RKO (cell line): Measurements from ENCODE around the gene FTL.
A peak's percentile ranks its signal among the peaks of the same experiment; 100 is the strongest.

Experiments
- DNase-seq: peaks from one replicate; pipeline ENCODE4 v3.0.0-alpha.2; 2016; ENCODE audit warnings: low spot score

Gene FTL

DNA sequence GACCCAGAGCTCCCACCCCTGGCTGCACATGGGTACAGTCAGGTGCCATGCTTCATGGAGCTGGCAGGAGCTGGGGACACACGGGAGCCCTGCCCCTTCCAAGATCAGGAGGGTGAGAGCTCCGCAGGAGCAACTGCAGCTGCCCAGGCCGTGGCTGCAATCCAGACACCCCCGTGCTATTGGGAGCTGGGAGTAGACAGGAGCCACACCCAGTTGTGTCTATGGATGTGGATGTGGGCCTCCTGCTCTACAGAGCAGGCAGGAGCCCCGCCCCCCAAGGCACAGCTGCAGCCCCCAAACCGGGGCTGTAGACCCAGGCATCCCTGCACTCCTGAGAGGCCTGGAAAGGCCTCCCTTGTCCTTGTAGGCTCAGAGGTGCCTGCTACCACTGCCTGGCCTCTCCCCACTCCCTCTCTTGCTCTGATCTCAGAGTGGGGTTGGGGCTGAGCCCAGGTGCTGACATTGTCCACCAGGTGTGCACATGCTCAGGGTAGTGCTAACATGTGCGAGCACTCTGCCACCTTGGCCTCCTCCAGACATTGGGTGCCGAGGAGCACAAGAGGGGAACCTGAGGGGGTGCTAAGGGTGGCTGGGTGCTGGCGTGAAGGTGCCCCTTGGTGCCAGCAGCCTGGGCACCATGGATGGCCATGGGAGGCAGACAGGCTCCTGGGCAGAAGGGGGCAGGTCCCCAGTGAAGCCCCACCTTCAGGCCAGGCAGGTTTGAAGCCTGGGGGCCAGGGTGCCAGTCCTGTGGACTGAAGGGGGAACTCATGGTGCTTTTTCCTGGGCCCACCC is 18.4 kb upstream of the FTL start:
- no peak for DNase-seq

- DNase-seq = no peak
Measured at GRCh38 chr19:48947258-48947542, 17.9 kb upstream of the FTL start.

DNA sequence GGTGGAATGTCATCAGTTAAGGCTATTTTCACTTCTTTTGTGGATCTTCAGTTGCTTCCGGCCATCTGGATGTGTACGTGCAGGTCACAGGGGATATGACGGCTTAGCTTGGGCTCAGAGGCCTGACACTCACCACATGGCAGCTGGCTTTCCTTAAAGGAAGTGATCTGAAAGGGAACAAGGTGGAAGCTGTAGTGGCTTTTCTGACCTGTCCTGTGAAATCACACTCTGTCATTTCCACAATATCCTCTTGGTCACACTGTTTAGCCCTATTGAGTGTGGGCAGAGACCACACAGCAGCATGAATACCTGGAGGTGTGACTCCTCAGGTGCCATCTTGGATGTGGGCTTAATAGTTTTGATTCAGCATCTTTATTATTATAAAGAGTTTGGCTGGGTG is 14.9 kb upstream of the FTL start:
- no peak for DNase-seq

- no peak for DNase-seq
Measured at GRCh38 chr19:48950830-48951519, 14.1 kb upstream of the FTL start.

GRCh38 chr19:48953141-48953540 is 12.0 kb upstream of the FTL start:
- DNase-seq = no peak

GRCh38 chr19:48953990-48954594 is 11.0 kb upstream of the FTL start:
- DNase-seq = no peak

GRCh38 chr19:48954595-48955307 is 10.4 kb upstream of the FTL start, which contains the start of gene BAX:
TSS of gene BAX (plus strand) at chr19:48954875. CDS start at chr19:48954929, 54 bp downstream.
- peak; percentile 96 for DNase-seq

- DNase-seq = no peak
Measured at GRCh38 chr19:48955308-48955958, 9.7 kb upstream of the FTL start.

DNA sequence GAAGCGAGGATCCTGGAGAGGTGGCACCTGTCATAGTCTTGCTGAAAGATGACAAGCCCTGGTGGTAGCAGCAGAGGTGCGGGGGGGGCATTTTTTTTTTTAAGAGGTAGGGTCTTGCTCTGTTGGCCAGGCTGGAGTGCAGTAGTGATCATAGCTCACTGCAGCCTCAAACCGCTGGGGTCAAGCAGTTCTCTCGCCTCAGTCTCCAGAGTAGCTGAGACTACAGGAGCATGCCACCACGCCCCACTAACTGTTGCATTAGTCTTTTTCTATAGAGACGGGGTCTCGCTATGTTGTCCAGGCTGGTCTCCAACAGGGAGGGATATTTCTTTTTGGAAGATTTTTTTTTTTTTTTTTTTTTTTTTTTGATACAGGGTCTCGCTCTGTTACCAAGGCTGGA is 7.1 kb upstream of the FTL start:
- no peak for DNase-seq

DNA sequence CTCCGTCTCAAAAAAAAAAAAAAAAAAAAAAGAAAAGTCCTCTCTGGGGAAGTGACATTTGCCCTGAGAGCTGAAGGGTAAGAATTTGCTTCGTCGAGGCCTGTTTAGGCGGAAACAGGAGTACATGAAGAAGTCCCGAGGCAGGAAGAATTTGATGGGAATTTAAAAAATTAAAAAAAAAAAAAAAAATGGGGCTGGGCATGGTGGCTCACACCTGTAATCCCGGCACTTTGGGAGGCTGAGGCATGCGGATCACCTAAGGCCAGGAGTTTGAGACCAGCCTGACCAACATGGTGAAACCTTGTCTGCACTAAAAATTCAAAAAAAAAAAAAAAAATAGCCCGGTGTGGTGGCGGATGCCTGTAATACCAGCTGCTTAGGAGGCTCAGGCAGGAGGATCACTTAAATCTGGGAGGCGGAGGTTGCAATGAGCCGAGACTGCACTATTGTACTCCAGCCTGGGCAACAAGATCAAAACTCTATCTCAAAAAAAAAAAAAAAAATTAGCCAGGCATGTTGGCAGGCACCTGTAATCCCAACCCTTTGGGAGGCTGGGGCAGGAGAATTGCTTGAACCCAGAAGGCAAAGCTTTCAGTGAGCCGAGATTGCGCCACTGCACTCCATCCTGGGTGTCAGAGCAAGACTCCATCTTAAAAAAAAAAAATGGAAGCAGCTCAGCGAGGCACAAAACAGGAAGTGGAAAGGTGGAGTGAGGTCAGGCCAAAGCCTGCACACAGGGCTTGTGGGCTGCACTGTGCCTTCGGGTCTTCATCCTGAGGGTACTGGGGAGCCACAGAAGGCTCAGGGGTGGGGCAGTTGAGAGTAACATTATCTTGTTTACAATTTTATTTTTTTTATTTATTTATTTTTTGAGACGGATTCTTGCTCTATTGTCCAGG is 5.5 kb upstream of the FTL start:
- no peak for DNase-seq

- peak; percentile 35 for DNase-seq
Measured at GRCh38 chr19:48961051-48961649, 4.0 kb upstream of the FTL start.

- DNase-seq = no peak
Measured at GRCh38 chr19:48961673-48962028, 3.5 kb upstream of the FTL start.

DNA sequence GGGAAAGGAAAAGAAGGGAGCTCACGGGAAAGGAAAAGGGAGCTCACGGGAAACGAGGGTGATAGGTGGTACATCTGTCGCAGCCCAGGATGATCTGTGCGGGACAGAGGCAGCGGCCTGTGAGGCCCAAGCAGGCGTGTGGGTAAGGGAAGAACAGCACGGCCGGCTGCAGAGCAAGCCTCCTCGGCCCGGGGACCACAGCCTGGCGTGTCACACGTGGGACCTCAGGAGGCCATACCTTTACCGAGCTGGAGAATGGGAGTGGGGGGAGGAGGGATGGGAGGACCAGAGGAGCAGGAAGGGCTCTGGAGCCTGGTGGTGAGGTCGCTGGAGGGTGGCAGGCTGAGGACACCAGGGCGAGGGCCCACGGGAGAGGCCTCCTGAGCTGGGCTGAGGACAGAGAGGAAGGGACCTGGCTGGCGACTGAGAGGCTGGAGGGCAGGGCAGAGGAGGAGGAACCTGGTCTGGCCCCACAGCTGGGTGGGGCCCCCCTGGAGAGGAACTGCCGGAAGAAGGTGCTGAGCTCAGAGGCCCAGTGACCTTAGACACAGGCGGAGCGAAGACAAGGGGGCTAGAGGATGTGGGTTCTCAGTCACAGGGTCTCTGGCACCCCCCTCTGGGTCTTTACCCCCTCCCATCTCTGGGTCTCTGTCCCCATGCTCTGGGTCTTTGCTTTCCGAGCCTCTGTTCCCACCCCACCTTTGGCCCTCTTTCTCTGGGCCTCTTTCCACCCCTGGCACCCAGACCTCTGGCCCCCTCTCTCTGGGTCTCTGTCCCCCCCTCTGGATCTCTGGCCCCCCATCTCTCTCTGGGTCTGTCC is 2.9 kb upstream of the FTL start:
- peak; percentile 75 for DNase-seq

GRCh38 chr19:48962849-48963165 is 2.3 kb upstream of the FTL start:
- DNase-seq = no peak

- peak; percentile 91 for DNase-seq
Measured at GRCh38 chr19:48963371-48964204, 1.5 kb upstream of the FTL start.

- DNase-seq = no peak
Measured at GRCh38 chr19:48964205-48965039, 687 bp upstream of the FTL start.

DNA sequence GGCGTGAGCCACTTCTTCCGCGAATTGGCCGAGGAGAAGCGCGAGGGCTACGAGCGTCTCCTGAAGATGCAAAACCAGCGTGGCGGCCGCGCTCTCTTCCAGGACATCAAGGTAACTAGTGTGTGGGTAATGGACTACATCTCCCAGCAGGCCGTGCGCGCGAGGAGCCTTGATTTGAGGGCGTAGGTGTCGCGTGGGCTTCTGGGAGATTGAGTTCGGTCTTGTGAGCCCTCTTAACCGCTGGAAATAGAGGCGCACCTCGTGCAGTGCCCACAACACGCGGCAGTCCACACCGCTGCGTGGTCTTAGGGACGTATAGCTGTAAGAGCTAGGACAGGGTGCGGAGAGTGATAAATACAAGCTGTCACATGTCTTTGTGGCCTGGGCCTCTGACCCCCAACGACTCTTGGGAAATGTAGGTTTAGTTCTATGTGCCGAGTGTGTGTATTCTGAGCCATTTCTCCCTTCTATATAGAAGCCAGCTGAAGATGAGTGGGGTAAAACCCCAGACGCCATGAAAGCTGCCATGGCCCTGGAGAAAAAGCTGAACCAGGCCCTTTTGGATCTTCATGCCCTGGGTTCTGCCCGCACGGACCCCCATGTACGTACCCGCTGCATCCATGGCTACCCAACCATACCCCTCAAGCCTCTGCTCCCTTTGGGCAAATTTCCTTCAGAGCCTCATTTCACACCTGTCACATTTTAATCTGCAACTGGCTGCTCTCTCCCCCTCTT is 864 bp downstream of the FTL start:
- DNase-seq = peak; percentile 88
